ENCODE measurements around the gene APEX2.
"Not testable (repeated sequence)": the region's sequence is repeated elsewhere in the genome, so short reads cannot be mapped to it uniquely, and the experiment has no call there.

The APEX2 gene

DNA sequence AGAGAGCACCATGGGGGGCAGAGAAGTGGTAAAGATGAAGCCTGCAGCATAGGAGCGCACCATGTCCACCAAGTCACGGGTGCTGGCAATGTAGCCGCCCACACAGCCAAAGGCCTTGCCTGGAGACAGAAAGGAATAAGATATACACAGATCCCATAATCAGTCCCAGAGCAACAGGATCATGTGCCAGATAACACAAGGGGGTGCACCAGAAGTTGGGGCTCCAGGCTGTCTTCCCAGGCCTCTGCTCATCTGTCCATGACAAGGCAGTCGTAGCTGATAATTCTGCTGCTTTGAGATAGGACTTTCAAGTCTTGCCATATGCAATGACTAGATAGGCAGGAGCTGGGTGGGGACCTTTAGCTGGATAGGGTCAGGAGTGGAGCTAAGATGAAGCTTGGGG lies 14.7 kb downstream of the APEX2 start:
- no peak for DNase-seq (ENCODE audit: low read depth)

DNA sequence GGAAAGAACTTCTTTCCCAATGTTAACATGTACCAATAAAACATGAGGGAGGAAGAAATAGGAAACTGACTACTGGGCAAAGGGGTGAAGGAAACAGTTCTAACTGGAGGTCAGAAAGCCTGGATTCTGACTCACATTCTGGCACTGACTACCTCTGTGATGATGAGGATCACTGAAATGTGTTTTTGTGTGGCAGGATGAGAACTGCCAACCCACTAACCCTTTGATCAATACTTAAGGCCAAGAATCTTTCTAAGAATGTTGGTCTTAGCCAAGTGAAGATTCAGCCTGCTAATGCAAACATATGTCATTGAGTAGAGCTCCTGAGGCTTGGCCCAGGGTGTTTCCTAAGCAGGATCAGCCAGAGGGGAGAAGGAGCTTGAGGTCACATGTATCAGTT lies 26.0 kb downstream of the APEX2 start:
- DNase-seq (ENCODE audit: low read depth), result no peak

DNA sequence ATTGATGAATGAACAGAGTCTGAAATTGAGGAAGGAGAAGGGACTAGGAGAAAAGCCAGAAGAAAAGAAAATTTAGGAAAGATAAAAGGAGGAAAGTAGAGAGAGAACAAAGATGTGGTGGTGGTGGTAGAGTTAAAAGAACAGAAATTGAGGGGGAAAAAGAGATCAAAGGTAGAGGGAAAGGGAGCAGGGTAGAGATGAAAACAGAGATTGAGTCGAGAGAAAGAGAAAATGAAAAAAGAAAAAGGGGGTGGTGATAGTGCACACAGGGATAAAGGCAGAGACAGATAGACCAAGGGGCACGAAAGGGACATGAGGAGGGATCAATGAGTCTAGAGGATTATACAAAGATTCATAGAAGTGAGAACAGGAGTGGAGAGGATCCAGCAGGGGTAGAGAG lies 26.7 kb downstream of the APEX2 start:
- no peak for DNase-seq (ENCODE audit: low read depth)

DNA sequence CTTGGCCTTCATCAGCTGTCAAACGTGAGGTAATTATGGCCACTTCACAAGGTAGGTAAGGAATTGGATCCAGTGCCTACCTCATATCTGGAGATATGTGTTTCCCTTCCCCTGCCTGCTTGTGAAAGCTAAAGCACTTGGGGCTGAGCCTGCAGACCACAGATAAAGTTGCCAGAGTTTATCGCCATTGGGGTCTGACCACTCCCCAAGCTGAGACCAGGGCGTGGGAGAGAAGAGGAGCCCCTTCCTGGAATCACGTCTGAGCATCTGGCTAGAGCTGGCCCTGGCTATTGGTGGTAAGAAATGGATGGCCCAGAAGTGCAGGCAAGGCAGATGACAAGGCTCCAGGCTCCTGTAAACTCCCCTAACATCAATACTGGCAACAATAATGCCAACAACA lies 27.9 kb downstream of the APEX2 start:
- no peak for DNase-seq (ENCODE audit: low read depth)

DNA sequence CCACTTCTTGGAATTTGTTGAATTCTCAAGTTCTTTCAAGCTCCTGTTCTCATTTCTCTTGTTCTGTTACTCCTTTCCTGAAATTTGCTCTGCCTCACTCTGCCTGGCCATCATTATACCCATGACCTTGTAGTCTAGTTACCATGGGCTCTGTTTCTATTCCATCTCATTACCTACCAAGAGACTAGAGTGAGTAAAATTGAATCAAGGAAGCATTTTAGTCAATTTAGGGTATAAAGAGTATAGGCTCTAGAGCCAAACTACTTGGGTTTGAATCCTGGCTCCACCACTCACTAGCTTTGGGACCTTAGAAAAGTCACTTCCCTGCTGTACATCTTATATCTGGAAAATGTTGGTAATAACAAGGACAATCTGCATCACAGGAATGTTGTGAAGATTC lies 28.4 kb downstream of the APEX2 start:
- no peak for DNase-seq (ENCODE audit: low read depth)

DNA sequence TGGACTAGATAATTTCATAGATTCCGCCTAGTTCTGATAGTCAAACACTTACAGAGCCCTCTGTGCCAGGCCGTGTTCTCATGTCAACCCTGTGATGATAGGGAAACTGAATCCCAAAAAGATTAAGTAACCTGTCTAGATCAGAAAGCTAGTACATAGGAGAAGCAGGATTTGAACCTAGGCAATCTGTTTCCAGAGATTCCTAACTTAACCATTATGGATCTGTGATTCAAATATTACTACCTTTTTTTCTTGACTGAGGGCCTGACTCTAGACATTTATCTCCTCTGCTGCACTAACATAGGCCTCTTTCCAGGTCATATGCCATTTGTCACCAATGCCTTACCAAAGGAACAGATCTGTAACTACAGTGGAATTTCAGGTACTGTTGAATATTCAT lies 29.1 kb downstream of the APEX2 start:
- no peak for DNase-seq (ENCODE audit: low read depth)

DNA sequence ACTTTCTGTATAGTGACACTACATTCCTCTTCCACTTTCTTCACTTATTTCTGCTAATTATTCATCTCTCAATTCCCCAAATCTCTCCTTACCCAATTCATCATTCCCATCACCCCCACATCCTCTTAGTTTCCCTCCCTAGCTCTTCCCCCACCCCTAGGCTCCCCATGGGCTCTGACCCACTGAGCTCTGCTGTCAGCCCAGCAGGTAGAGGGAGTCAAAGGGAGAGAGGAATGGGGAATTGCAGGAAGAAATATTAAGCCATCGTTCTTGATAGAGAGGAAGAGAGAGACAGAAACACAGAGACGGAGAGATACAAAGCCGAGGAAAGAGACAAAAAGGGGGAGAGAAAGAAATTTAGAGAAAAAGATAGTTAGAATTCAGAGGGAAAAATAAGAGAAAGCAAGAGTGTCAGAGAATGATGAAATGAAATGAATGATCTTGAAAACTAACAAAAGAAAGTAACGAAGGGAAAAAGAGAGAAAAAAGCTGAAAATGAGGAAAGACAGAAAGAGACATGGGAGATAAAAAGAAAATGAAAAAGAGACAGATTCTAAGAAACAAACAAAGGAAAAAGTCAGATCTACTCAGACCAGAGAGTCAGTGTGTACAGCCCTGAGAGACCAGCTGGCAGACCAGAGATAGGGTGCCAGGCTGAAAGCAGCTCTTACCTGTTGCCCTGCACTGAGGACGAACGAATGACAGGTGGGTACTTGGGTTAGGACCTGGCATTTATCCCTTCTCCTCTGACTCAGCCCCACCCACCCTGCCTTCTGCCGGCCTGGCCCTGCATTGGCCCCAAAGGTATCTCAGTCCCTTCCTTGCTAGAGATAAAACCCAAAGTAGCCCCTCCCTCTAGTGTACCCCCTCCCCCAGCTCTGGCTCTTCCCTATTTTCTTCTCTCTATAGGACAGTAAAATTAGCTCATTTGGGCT lies 30.4 kb downstream of the APEX2 start, which contains the start of gene ALAS2:
Gene ALAS2 (minus strand): TSS at position 707 of the 935 bp plus-strand sequence. CDS start 4,977 bp downstream, outside the sequence.
- DNase-seq (ENCODE audit: low read depth), result no peak

DNA sequence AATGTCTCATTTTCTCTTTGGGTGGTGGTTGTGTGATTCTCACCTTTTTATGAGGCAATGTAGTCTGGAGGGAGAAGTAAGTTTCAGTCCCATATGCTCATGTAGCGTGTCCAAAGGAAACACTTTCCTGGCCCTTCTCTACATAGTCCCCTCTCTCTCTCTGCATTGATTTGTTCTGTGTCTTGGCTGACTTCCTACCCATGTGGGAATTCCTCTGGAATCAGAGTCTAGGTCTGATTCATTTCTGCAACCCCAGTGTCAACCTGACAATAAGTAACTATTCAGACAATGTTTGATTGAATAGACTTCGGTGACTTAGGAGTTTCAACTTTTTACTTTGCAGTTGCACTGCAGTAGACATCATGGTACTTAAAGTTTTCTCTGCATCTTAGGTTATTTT lies 33.3 kb downstream of the APEX2 start:
- no peak for DNase-seq (ENCODE audit: low read depth)

DNA sequence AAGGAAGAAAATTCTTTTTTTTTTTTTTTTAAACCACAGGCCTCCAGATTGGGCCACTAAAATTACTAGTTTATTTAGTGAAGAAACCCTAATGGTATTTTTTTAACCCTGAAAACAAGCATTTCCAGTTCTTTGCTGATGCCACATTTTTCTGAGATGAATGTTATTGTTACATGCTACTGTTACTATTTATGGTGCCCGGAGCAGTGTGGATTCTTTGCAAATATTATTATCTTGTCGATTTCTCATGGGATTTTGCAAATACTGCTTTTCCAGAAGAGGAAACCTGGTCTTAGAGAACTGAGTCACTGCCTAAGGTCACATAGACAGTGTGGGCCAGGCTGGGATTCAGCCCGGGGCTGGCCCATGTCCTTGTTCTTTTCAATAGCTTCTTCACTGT lies 39.3 kb downstream of the APEX2 start:
- no peak for DNase-seq (ENCODE audit: low read depth)

DNA sequence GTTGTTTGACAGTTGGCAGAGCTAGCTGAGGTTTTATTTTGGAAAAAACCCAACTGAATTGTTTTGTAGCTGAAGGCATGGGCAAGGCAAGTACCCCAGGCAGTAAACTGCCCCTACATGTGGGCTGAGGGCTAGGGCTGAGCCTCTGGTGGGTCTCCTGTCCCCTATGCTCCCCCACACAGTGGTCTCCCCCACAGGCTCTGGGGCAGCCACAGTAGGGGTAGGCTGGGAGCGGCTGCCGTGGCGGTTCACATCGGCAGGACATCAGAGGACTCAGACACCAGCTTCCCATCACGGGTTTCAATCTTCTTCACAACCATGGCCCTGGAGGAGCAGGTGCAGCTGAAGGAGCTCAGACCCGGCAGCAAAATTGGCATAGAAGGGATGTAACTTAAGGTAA lies 41.4 kb downstream of the APEX2 start:
- no peak for DNase-seq (ENCODE audit: low read depth)

DNA sequence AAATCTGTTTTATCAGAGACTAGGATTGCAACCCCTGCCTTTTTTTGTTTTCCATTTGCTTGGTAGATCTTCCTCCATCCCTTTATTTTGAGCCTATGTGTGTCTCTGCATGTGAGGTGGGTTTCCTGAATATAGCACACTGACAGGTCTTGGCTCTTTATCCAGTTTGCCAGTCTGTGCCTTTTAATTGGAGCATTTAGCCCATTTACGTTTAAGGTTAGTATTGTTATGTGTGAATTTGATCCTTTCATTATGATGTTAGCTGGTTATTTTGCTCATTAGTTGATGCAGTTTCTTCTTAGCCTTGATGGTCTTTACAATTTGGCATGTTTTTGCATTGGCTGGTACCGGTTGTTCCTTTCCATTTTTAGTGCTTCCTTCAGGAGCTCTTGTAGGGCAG lies 50.4 kb downstream of the APEX2 start:
- DNase-seq (ENCODE audit: low read depth), result not testable (repeated sequence)

DNA sequence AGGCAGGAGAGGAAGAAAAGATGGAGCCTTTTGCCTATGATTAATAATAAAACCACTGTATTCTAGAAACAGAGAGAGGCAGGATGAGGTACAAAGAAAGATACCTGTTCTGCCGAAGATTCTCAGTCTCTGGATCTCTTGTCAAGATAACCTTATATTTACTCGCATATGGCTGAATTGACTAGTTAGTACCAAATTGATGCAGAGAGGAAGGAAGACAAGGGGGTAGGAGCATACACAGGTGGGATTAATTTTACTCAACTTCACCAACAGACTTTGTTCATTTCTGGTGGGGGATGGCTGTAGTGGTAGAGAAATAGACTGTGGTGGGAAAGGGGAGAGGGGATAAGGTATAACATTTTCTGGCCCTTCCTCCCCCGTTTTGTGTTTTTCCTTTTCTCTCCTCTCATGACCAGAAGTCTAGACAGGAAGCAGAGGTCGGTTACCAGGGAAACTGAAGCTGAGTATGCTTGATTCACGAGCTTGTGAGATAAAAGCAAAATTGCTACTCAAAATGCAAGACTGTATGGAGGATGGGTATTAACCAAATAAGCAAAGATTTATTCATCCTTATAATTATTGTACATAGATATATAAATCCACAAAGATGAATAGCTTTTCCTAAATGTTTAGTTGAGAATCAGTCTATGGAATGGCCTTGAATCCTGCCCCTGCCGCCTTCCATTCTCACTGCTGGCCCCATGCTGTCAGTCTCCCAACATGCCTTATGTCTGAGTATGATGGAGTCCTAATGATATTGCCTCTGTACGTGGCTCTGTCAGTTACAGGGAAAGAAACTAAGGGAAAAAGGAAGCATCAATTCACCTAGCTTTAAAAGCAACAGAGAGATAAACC lies 56.9 kb downstream of the APEX2 start:
- DNase-seq (ENCODE audit: low read depth), result no peak

DNA sequence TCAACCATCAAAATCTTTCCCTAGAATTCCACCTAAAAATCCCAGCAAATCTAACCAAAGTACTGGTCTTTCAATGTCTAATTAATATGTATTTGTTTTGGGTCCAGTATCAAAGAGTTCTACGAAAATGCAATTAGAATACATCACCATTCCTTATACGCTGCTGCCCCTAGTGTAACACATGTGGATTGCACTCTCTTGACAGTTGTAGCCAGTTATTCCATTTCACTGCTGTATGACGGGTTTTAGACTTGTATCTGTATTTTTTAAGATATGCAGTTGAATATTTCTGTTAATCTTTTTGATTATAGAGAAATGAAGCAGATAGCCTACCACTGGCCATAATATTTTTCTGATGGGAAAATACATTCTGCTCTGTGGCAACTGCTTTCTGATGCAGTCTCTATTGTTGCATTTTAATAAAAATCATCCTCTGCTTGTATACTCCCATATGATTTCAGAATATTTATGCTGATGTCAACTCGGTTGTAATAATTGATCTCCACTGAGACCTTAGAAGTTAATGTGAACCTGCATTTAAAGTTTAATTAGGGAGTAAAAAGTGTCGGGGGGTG lies 57.6 kb downstream of the APEX2 start:
- no peak for DNase-seq (ENCODE audit: low read depth)
